GM21737 (cell line): Measurements from ENCODE around the gene PLEKHM2.

Source experiments
- ATAC-seq: cut with Tn5 transposase; IDR thresholded peaks from one replicate; pipeline ENCODE4 v1.9.1; 2021; ENCODE audit warnings: mild to moderate bottlenecking, moderate library complexity; ENCODE audit not compliant: unreplicated experiment

Gene PLEKHM2

GRCh38 chr1:15701784-15702183 is 17.7 kb downstream of the PLEKHM2 start:
- ATAC-seq = no peak

GRCh38 chr1:15702722-15703550 is 18.8 kb downstream of the PLEKHM2 start:
- ATAC-seq = no peak

GRCh38 chr1:15703562-15703961 is 19.4 kb downstream of the PLEKHM2 start:
- ATAC-seq = no peak

GRCh38 chr1:15704526-15705183 is 20.5 kb downstream of the PLEKHM2 start:
- no peak for ATAC-seq

GRCh38 chr1:15705184-15705566 is 21.1 kb downstream of the PLEKHM2 start:
- ATAC-seq = no peak

- ATAC-seq = no peak
These were observed 22.6 kb downstream of the PLEKHM2 start for GRCh38 chr1:15706751-15707150.

- no peak for ATAC-seq
These were observed 23.3 kb downstream of the PLEKHM2 start for GRCh38 chr1:15707239-15707925.

GRCh38 chr1:15708486-15709137 is 24.5 kb downstream of the PLEKHM2 start:
- ATAC-seq = no peak

- no peak for ATAC-seq
These were observed 25.1 kb downstream of the PLEKHM2 start for GRCh38 chr1:15709226-15709625.

- no peak for ATAC-seq
These were observed 28.0 kb downstream of the PLEKHM2 start for GRCh38 chr1:15712168-15712567.

- ATAC-seq = no peak
These were observed 30.5 kb downstream of the PLEKHM2 start for GRCh38 chr1:15714406-15715136.

GRCh38 chr1:15717418-15718125 is 33.5 kb downstream of the PLEKHM2 start:
- ATAC-seq = no peak

- no peak for ATAC-seq
These were observed 34.1 kb downstream of the PLEKHM2 start for GRCh38 chr1:15718199-15718601.

- no peak for ATAC-seq
These were observed 35.4 kb downstream of the PLEKHM2 start for GRCh38 chr1:15719381-15720120.

- no peak for ATAC-seq
These were observed 36.7 kb downstream of the PLEKHM2 start for GRCh38 chr1:15720861-15721260.

- no peak for ATAC-seq
These were observed 38.3 kb downstream of the PLEKHM2 start for GRCh38 chr1:15722411-15722810.

GRCh38 chr1:15722836-15723532 is 38.9 kb downstream of the PLEKHM2 start:
- ATAC-seq = no peak

GRCh38 chr1:15723631-15724246 is 39.6 kb downstream of the PLEKHM2 start:
- ATAC-seq = no peak
